Loucy (cell line): ENCODE measurements around the gene EFCAB8.

ENCODE experiments used
- H2AFZ ChIP-seq: fragments of 200-600 bp; sonication (generic); 2 replicates; pipeline ENCODE4 v1.6.0; 2016; ENCODE audit warnings: antibody characterized with exemption, mild to moderate bottlenecking, low read length, moderate library complexity
- H3F3A ChIP-seq: fragments of 200-600 bp; 2 replicates; pipeline ENCODE4 v1.6.0; 2016; ENCODE audit warnings: antibody characterized with exemption, low read depth, mild to moderate bottlenecking
- H3K27me3 ChIP-seq: fragments of 200-600 bp; sonication (generic); 2 replicates; pipeline ENCODE4 v1.6.1; 2014; ENCODE audit warnings: low read length, mild to moderate bottlenecking; ENCODE audit not compliant: insufficient read depth, poor library complexity, severe bottlenecking
- H3K36me3 ChIP-seq: fragments of 200-600 bp; sonication (generic); 2 replicates; pipeline ENCODE4 v1.6.1; 2016; ENCODE audit warnings: low read length; ENCODE audit not compliant: insufficient read depth
- H3K4me1 ChIP-seq: fragments of 200-600 bp; sonication (generic); 2 replicates; pipeline ENCODE4 v1.5.1; 2014; ENCODE audit warnings: low read length, mild to moderate bottlenecking; ENCODE audit not compliant: insufficient read depth, poor library complexity, severe bottlenecking
- H3K4me2 ChIP-seq: fragments of 200-600 bp; sonication (generic); 2 replicates; pipeline ENCODE4 v1.6.0; 2014; ENCODE audit warnings: antibody characterized with exemption, low read length, low read depth, mild to moderate bottlenecking; ENCODE audit not compliant: poor library complexity, severe bottlenecking
- H3K4me3 ChIP-seq: fragments of 200-600 bp; sonication (generic); 2 replicates; pipeline ENCODE4 v1.5.1; 2014; ENCODE audit warnings: low read length, mild to moderate bottlenecking, mixed read lengths; ENCODE audit not compliant: poor library complexity, severe bottlenecking
- H3K79me2 ChIP-seq: fragments of 200-600 bp; sonication (generic); 2 replicates; pipeline ENCODE4 v1.6.1; 2014; ENCODE audit warnings: low read length; ENCODE audit not compliant: insufficient read depth
- H3K9ac ChIP-seq: fragments of 200-600 bp; sonication (generic); 2 replicates; pipeline ENCODE4 v1.6.0; 2014; ENCODE audit warnings: mild to moderate bottlenecking, low read depth, low read length, moderate library complexity; ENCODE audit not compliant: poor library complexity, severe bottlenecking
- H3K9me2 ChIP-seq: fragments of 200-600 bp; sonication (generic); replicated peaks from 2 replicates; pipeline ENCODE4 v1.6.1; 2016; ENCODE audit warnings: low read depth, low read length, mixed read lengths
- H3K9me3 ChIP-seq: fragments of 200-600 bp; sonication (generic); 2 replicates; pipeline ENCODE4 v1.6.1; 2014; ENCODE audit warnings: mild to moderate bottlenecking, antibody characterized with exemption, low read length, low read depth; ENCODE audit not compliant: insufficient read depth
- H4K20me1 ChIP-seq: fragments of 200-600 bp; sonication (generic); 2 replicates; pipeline ENCODE4 v1.6.0; 2014; ENCODE audit warnings: antibody characterized with exemption, low read length, mild to moderate bottlenecking; ENCODE audit not compliant: insufficient read depth, poor library complexity, severe bottlenecking
- EZH2phosphoT487 ChIP-seq: fragments of 200-600 bp; IDR thresholded peaks from 2 replicates; pipeline ENCODE4 v1.6.1; 2018; ENCODE audit warnings: antibody characterized with exemption, mild to moderate bottlenecking, moderate library complexity, borderline replicate concordance
- TF ChIP-seq, protein P1 (sequence below): fragments of 200-600 bp; sonication (generic); conservative IDR thresholded peaks from 2 replicates; pipeline ENCODE4 v1.5.1; 2014; ENCODE audit warnings: mild to moderate bottlenecking, antibody characterized with exemption, low read length

The EFCAB8 gene

DNA sequence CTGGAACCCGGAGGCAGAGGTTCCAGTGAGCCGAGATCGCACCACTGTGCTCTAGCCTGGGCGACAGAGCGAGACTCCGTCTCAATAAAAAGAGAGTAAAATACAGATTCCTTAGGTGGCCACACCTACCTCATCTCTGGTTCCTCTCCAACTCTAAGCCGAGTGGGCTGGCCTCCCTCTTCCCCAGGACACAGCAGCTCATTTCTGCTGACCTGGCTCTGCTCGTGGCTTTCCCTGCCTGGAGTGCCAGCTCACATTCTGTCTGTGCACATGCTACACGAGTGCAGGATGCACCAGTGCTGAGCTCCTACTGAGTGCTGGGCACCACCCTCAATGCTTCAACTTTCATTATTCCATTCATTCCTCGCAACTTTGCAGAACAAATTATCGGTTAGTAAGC is 28.8 kb downstream of the EFCAB8 start:
- no peaks in the 10 kb centered on the region for H3K9me3 ChIP-seq
- H3F3A ChIP-seq: no peaks in the 10 kb centered on the region
- no peak overlapping the region for H3K9ac ChIP-seq
- no peak overlapping the region for H3K4me3 ChIP-seq
- no peaks in the 10 kb centered on the region for H3K36me3 ChIP-seq
- no peaks in the 10 kb centered on the region for H3K9me2 ChIP-seq
- H3K27me3 ChIP-seq: no peaks in the 10 kb centered on the region
- no peaks in the 10 kb centered on the region for H4K20me1 ChIP-seq
- no peak overlapping the region for H2AFZ ChIP-seq
- no peak overlapping the region for H3K4me2 ChIP-seq
- no peaks in the 10 kb centered on the region for H3K4me1 ChIP-seq
- TF ChIP-seq, protein P1, sequence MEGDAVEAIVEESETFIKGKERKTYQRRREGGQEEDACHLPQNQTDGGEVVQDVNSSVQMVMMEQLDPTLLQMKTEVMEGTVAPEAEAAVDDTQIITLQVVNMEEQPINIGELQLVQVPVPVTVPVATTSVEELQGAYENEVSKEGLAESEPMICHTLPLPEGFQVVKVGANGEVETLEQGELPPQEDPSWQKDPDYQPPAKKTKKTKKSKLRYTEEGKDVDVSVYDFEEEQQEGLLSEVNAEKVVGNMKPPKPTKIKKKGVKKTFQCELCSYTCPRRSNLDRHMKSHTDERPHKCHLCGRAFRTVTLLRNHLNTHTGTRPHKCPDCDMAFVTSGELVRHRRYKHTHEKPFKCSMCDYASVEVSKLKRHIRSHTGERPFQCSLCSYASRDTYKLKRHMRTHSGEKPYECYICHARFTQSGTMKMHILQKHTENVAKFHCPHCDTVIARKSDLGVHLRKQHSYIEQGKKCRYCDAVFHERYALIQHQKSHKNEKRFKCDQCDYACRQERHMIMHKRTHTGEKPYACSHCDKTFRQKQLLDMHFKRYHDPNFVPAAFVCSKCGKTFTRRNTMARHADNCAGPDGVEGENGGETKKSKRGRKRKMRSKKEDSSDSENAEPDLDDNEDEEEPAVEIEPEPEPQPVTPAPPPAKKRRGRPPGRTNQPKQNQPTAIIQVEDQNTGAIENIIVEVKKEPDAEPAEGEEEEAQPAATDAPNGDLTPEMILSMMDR: no peak
- TF ChIP-seq EZH2phosphoT487: no peak
- H3K79me2 ChIP-seq: no peaks in the 10 kb centered on the region

DNA sequence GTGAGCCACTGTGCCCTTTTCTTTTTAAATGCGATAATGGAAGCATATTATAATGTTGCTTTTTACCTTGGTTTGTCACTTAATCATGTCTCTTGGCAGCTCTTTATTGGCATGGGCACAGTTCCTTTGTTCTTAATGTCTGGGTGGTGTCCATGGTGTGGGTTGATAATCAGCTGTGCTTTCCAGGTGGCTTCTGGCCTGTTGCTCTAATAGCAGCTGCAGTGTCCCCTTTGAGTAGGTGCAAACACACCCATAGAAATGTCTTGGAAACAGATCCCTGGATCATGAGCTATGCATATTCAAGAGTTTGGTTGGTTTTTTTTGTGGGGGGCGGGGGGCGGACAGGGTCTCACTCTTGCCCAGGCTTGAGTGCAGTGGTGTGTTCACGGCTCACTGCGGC is 29.9 kb downstream of the EFCAB8 start:
- no peaks in the 10 kb centered on the region for H3K79me2 ChIP-seq
- no peak overlapping the region for H3K4me2 ChIP-seq
- H3K27me3 ChIP-seq: no peaks in the 10 kb centered on the region
- H3K4me3 ChIP-seq: no peak overlapping the region
- H3K9me2 ChIP-seq: no peaks in the 10 kb centered on the region
- no peaks in the 10 kb centered on the region for H3K36me3 ChIP-seq
- no peaks in the 10 kb centered on the region for H3F3A ChIP-seq
- no peak for TF ChIP-seq EZH2phosphoT487
- TF ChIP-seq, protein P1: no peak
- no peak overlapping the region for H2AFZ ChIP-seq
- no peak overlapping the region for H3K9ac ChIP-seq
- H3K4me1 ChIP-seq: no peaks in the 10 kb centered on the region
- H4K20me1 ChIP-seq: no peaks in the 10 kb centered on the region
- H3K9me3 ChIP-seq: no peaks in the 10 kb centered on the region

DNA sequence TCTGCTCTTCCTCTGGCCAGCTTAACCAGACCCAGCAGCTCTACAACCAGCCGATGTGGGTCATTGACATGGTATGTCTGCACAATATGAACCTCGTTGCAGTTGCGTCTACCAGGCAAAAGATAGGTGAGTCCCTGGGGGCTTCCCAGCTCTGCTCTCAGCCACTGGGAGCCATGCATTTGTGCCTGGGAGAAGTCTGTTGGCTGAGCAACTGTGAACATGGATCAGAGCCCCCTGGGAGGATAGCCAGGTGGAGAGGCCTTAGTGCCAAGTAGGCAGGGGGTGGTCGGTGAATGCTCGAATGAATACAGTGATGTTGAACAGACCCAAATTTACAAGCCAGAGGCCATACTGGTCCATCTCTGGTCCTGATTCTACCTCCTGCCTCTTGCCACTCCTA is 30.6 kb downstream of the EFCAB8 start:
- Histone ChIP-seq H3K9me2 (no peaks in the 10 kb centered on the region), H3K79me2 (no peaks in the 10 kb centered on the region), H4K20me1 (no peaks in the 10 kb centered on the region), H3K27me3 (no peaks in the 10 kb centered on the region), H3K36me3 (no peaks in the 10 kb centered on the region), H3K9ac (no peak overlapping the region), H3K4me2 (no peak overlapping the region), H3F3A (no peaks in the 10 kb centered on the region), H3K9me3 (no peaks in the 10 kb centered on the region), H2AFZ (no peak overlapping the region), H3K4me1 (no peaks in the 10 kb centered on the region), H3K4me3 (no peak overlapping the region)
- TF ChIP-seq, protein P1: no peak
- no peak for TF ChIP-seq EZH2phosphoT487
